22Rv1 (cell line): ENCODE data around the gene FBXO39.

Experiments used
- ZFX ChIP-seq: fragments of 450-650 bp; IDR thresholded peaks from 2 replicates; pipeline ENCODE4 v1.6.1; 2017; ENCODE audit warnings: antibody characterized with exemption, borderline replicate concordance
- TF ChIP-seq, protein P1 (sequence below): fragments of 450-650 bp; IDR thresholded peaks from 2 replicates; pipeline ENCODE4 v1.5.1; 2017; ENCODE audit warnings: mild to moderate bottlenecking

GRCh38 chr17:6811510-6811909 lies 35.5 kb downstream of the FBXO39 start:
- TF ChIP-seq, protein P1, sequence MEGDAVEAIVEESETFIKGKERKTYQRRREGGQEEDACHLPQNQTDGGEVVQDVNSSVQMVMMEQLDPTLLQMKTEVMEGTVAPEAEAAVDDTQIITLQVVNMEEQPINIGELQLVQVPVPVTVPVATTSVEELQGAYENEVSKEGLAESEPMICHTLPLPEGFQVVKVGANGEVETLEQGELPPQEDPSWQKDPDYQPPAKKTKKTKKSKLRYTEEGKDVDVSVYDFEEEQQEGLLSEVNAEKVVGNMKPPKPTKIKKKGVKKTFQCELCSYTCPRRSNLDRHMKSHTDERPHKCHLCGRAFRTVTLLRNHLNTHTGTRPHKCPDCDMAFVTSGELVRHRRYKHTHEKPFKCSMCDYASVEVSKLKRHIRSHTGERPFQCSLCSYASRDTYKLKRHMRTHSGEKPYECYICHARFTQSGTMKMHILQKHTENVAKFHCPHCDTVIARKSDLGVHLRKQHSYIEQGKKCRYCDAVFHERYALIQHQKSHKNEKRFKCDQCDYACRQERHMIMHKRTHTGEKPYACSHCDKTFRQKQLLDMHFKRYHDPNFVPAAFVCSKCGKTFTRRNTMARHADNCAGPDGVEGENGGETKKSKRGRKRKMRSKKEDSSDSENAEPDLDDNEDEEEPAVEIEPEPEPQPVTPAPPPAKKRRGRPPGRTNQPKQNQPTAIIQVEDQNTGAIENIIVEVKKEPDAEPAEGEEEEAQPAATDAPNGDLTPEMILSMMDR: no peak
- TF ChIP-seq ZFX: no peak
